Hematopoietic multipotent progenitor cell (in vitro differentiated cells): Measurements from ENCODE around the gene PODXL. TPM values are rescaled to one million over a fixed set of nuclear protein-coding genes. Genes with fewer than 3 reads are reported as not detected.
A peak's percentile ranks its signal among the peaks of the same experiment; 100 is the strongest.
"Not testable (repeated sequence)": the region's sequence is repeated elsewhere in the genome, so short reads cannot be mapped to it uniquely, and the experiment has no call there.

ENCODE experiments used
- DNase-seq, 3 donors: peaks; one replicate each; pipeline ENCODE4 v3.0.0-alpha.2; 2011 to 2015; ENCODE audit warnings: low read depth in 2 of 3, low spot score in 2 of 3
- total RNA-seq: library from RNA; depleted of rRNA; stranded (reverse); fragments of >200 nt; gene quantifications from one replicate; pipeline ENCODE4 v1.2.3, GENCODE V29; 2012

PODXL gene
- total RNA-seq, 1 donor = 1.1 TPM

- peak; percentile 49 to 91 (median 81) for DNase-seq
Observed at GRCh38 chr7:131513245-131514061, 43.0 kb downstream of the PODXL start.

GRCh38 chr7:131511774-131512535 is 44.5 kb downstream of the PODXL start:
- DNase-seq = peak in 2 of 3 donors; percentile 25 to 60

GRCh38 chr7:131511071-131511470 is 45.4 kb downstream of the PODXL start:
- no peak for DNase-seq

- no peak for DNase-seq
Observed at GRCh38 chr7:131509781-131510180, 46.6 kb downstream of the PODXL start.

- no peak for DNase-seq
Observed at GRCh38 chr7:131508754-131509486, 47.5 kb downstream of the PODXL start.

- DNase-seq = peak; percentile 60 to 80 (median 63)
Observed at GRCh38 chr7:131507592-131508331, 48.7 kb downstream of the PODXL start.

DNA sequence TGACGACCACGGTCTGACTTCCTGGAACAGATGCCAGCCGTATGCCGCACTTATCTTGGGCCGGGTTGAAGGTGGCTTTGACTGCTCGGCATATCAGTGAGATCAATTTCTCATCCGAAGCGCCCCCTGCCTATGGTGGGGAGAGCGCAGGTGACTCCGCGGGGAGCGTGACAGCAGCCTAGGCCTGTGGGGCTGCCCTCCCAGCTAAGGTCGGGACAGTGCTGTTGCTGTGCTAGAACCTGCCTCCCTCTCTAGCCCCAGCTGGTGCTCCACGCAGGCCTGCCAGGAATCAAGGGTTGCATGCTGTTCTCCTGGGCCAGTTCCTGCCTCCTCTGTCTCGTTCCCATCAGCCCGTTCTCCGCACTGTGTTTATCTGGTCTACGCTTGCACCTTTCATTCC is 49.8 kb downstream of the PODXL start:
- DNase-seq = no peak

GRCh38 chr7:131505636-131506557 is 50.5 kb downstream of the PODXL start:
- no peak for DNase-seq

DNA sequence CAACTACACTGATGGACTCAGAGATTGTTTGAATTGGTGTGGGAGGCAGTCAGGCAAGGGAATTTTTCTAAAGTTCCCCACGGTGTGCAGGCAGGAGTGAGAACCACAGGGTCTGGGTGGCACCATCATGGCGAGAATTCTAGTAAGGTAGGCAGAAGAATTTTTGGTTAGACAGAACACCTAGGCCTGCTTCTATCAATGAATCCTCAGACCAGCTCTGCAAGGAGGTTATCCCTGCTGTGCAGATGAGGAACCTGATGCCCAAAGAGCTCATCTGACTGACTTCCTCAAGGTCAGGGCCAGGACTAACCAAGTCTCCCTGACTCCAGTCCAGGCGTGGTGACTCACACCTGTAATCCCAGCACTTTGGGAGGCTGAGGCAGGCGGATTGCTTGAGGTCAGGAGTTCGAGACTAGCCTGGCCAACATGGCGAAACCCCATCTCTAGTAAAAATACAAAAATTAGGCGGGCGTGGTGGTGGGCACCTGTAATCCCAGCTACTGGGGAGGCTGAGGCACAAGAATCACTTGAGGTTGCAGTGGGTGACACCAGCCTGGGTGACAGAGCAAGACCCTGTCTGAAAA is 51.3 kb downstream of the PODXL start:
- not testable (repeated sequence) for DNase-seq

- no peak for DNase-seq
Observed at GRCh38 chr7:131504157-131504899, 52.1 kb downstream of the PODXL start.

DNA sequence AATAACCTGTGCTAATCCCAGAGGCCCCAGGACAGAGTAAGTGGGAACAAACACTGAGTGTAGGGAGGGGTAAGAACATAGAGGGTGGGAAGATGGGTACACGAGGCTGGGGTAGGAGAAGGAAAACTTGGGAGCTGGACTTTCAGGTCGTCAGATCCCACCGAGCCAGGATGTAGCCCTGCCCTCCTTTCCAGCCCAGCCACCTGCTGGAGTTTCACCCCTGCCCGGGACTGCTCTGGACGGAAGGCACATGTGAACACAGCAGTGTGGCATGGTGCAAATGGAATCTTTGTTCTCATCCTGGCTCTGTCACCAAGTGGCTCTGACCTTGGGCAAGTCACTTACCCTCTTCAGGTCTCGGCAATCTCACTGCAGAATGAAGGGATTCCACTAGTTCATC is 52.8 kb downstream of the PODXL start:
- DNase-seq = no peak

GRCh38 chr7:131502810-131503508 is 53.5 kb downstream of the PODXL start:
- DNase-seq = no peak

GRCh38 chr7:131501930-131502685 is 54.3 kb downstream of the PODXL start:
- DNase-seq = no peak

GRCh38 chr7:131501422-131501821 is 55.0 kb downstream of the PODXL start:
- peak; percentile 17 to 73 (median 47) for DNase-seq

GRCh38 chr7:131500357-131500756 is 56.1 kb downstream of the PODXL start:
- DNase-seq = no peak

DNA sequence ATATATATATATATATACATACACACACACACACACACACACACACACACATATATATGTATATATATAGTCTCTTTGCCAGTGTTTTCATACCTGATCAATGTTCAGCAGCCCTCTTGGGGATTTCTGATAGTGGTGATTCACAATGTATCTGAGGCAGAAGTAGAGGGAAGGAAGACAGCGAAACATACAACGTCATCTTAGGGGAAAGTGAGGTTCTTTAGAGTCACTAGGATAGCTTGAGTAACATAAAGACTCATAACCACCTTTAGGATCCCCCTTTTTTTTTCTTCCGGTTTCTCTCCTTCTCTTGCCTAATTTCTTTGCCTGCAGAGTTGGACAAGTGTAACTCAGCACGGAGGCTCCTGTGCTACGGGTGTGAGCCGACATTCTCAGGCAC is 56.6 kb downstream of the PODXL start:
- DNase-seq = no peak

- DNase-seq = no peak
Observed at GRCh38 chr7:131498237-131498885, 58.1 kb downstream of the PODXL start.
